ENCODE results near the gene SIPA1L2. TPM values are rescaled to one million over a fixed set of nuclear protein-coding genes. Genes with fewer than 3 reads are reported as not detected.

The SIPA1L2 gene
- total RNA-seq, 1 experiment from 2014 or later, result 12.5 TPM

- ATAC-seq (no peak), DNase-seq (ENCODE audit: low read depth, low spot score) (no peak)
- TF ChIP-seq MAX (IDR thresholded peaks at IDR 0.05) (peak; percentile 15; the same call in 1 of the 2 replicates), POLR2AphosphoS5 (IDR thresholded peaks at IDR 0.05; ENCODE audit: low read depth, low read length) (peak; percentile 65; the same call in 1 of the 2 replicates), SP1 (IDR thresholded peaks at IDR 0.05; ENCODE audit: low read depth) (peak; percentile 42), EGR1 (IDR thresholded peaks at IDR 0.05; ENCODE audit: low read depth) (no peak), SIN3A (IDR thresholded peaks at IDR 0.05; ENCODE audit: low read depth) (peak; percentile 46; the same call in 1 of the 2 replicates), RAD21 (IDR thresholded peaks at IDR 0.05; ENCODE audit: low read depth) (0 out of 2 replicates have a peak, but pooled peaks have one; percentile 13), POLR2A (IDR thresholded peaks at IDR 0.05; ENCODE audit: borderline replicate concordance, extremely low read depth, insufficient read depth, insufficient read length) (no peak), CEBPB (IDR thresholded peaks at IDR 0.05; ENCODE audit: low read depth) (peak; percentile 97), ATF3 (IDR thresholded peaks at IDR 0.05) (peak; percentile 58; the same call in 1 of the 2 replicates), CBX3 (IDR thresholded peaks at IDR 0.05; ENCODE audit: low read depth) (0 out of 2 replicates have a peak, but pooled peaks have one; percentile 45)
- H3K9ac ChIP-seq (ENCODE audit: low read length), result peak overlapping the region; percentile 15; the same call in 1 of the 2 replicates
- no peaks in the 10 kb centered on the region for H3K27me3 ChIP-seq (ENCODE audit: insufficient read depth, low read length)
- no peak overlapping the region for H3K27ac ChIP-seq (ENCODE audit: low read depth, low read length)
- H3K36me3 ChIP-seq (ENCODE audit: control insufficient read depth in 1 of 2, insufficient read depth in 2 of 2, low read length in 2 of 2), result no peaks in the 10 kb centered on the region
- no peak overlapping the region for H3K4me3 ChIP-seq (replicated peaks in 1 of 2; ENCODE audit: low read depth in 1 of 2, low read length in 2 of 2)
- ChIA-PET POLR2A (interaction anchor here (1.1 kb wide), 1 partner anchor 249 kb away, joined by 3 read pairs; no protein-coding TSS in a partner anchor), CTCF (interaction anchor here (1.2 to 1.9 kb wide), 2 partner anchors 8 to 18 kb away, joined by 3 to 7 read pairs; no protein-coding TSS in a partner anchor), RAD21 (ENCODE audit: low non-redundant PET in 1 of 2, low total read pairs in 2 of 2, uncharacterized antibody in 2 of 2, unreplicated experiment in 2 of 2) (no interaction called here)
- no peak overlapping the region for H2AFZ ChIP-seq (ENCODE audit: low read depth, low read length, poor library complexity, severe bottlenecking)
- intact Hi-C loops (cut with micrococcal nuclease), result loop anchor here (10.0 kb wide), 2 partner anchors 406 to 896 kb away; no protein-coding TSS in a partner anchor
- H3K4me2 ChIP-seq (ENCODE audit: low read length), result peak overlapping the region; percentile 67
- 0 out of 2 replicates have a peak, but pooled peaks cover 4% of the 10 kb centered on the region for H3K79me2 ChIP-seq (ENCODE audit: insufficient read depth, low read length)
- H4K20me1 ChIP-seq (ENCODE audit: insufficient read depth), result no peaks in the 10 kb centered on the region
- no peaks in the 10 kb centered on the region for H3K9me3 ChIP-seq (ENCODE audit: control insufficient read depth in 1 of 2, insufficient read depth in 1 of 2, low read depth in 1 of 2, low read length in 2 of 2)
- no TSS peak for BruUV-seq (replicated peaks)
- peaks cover 32 to 60% of the 10 kb centered on the region in 2 experiments; a peak in 3 of 4 replicates for H3K4me1 ChIP-seq (ENCODE audit: control insufficient read depth in 1 of 2, insufficient read depth in 2 of 2, low read length in 2 of 2)
- H3K9me2 ChIP-seq (ENCODE audit: insufficient read depth), result no peaks in the 10 kb centered on the region
Observed at GRCh38 chr1:232620356-232620969, 9.5 kb downstream of the SIPA1L2 start.

- Histone ChIP-seq H4K20me1 (ENCODE audit: insufficient read depth) (no peaks in the 10 kb centered on the region), H2AFZ (ENCODE audit: low read depth, low read length, poor library complexity, severe bottlenecking) (no peak overlapping the region), H3K9ac (ENCODE audit: low read length) (no peak overlapping the region), H3K9me3 (ENCODE audit: control insufficient read depth in 1 of 2, insufficient read depth in 1 of 2, low read depth in 1 of 2, low read length in 2 of 2) (no peaks in the 10 kb centered on the region), H3K4me3 (replicated peaks in 1 of 2; ENCODE audit: low read depth in 1 of 2, low read length in 2 of 2) (no peak overlapping the region), H3K9me2 (ENCODE audit: insufficient read depth) (no peaks in the 10 kb centered on the region), H3K79me2 (ENCODE audit: insufficient read depth, low read length) (0 out of 2 replicates have a peak, but pooled peaks cover 8% of the 10 kb centered on the region), H3K27ac (ENCODE audit: low read depth, low read length) (no peak overlapping the region), H3K4me1 (ENCODE audit: control insufficient read depth in 1 of 2, insufficient read depth in 2 of 2, low read length in 2 of 2) (peaks cover 43 to 67% of the 10 kb centered on the region in 2 experiments), H3K4me2 (ENCODE audit: low read length) (no peak overlapping the region), H3K36me3 (ENCODE audit: control insufficient read depth in 1 of 2, insufficient read depth in 2 of 2, low read length in 2 of 2) (no peaks in the 10 kb centered on the region), H3K27me3 (ENCODE audit: insufficient read depth, low read length) (no peaks in the 10 kb centered on the region)
- CTCF ChIA-PET, result no interaction called here
- DNase-seq (ENCODE audit: low read depth, low spot score) (no peak), ATAC-seq (no peak)
- intact Hi-C loops (cut with micrococcal nuclease), result no loop called here
- TF ChIP-seq EZH2 (IDR thresholded peaks at IDR 0.05) (no peak), EGR1 (IDR thresholded peaks at IDR 0.05; ENCODE audit: low read depth) (no peak), ZFX (IDR thresholded peaks at IDR 0.05) (no peak), SP1 (IDR thresholded peaks at IDR 0.05; ENCODE audit: low read depth) (no peak), ZBTB33 (IDR thresholded peaks at IDR 0.05; ENCODE audit: extremely low read depth, insufficient replicate concordance, low read length) (no peak), YY1 (IDR thresholded peaks at IDR 0.05; ENCODE audit: extremely low read depth, insufficient replicate concordance, low read depth, low read length) (no peak), ATF3 (IDR thresholded peaks at IDR 0.05) (no peak), ELF1 (IDR thresholded peaks at IDR 0.05; ENCODE audit: borderline replicate concordance, low read depth) (no peak), POLR2AphosphoS5 (IDR thresholded peaks at IDR 0.05; ENCODE audit: low read depth, low read length) (no peak), MAX (IDR thresholded peaks at IDR 0.05) (no peak)
- RAD21 ChIA-PET (ENCODE audit: low non-redundant PET in 1 of 2, low total read pairs in 2 of 2, uncharacterized antibody in 2 of 2, unreplicated experiment in 2 of 2), result no interaction called here
- POLR2A ChIA-PET, result no interaction called here
- BruUV-seq (replicated peaks), result no TSS peak
Observed at GRCh38 chr1:232617237-232617636, 12.7 kb downstream of the SIPA1L2 start.

All from HCT116 (cell line).